Stimulated activated CD4-positive, alpha-beta T cell treated with anti-CD3 and anti-CD28 coated beads, TNF-alpha, amount 100 ng/mL, for 48 hours (primary cell): ENCODE data around the gene NCAPH2.
A peak's percentile ranks its signal among the peaks of the same experiment; 100 is the strongest.
"Not testable (repeated sequence)": the region's sequence is repeated elsewhere in the genome, so short reads cannot be mapped to it uniquely, and the experiment has no call there.

ENCODE experiments used
- DNase-seq, 3 donors: peaks; one replicate each; pipeline ENCODE4 v3.0.0-alpha.2; 2020; ENCODE audit warnings: low read depth in 3 of 3

Gene NCAPH2

GRCh38 chr22:50517495-50518260 lies 9.7 kb downstream of the NCAPH2 start:
- DNase-seq = no peak

GRCh38 chr22:50518606-50519005 lies 10.6 kb downstream of the NCAPH2 start:
- no peak for DNase-seq

GRCh38 chr22:50519151-50519550 lies 11.1 kb downstream of the NCAPH2 start:
- DNase-seq = no peak

- not testable (repeated sequence) for DNase-seq
These were observed 12.2 kb downstream of the NCAPH2 start for GRCh38 chr22:50520184-50520583.

GRCh38 chr22:50520826-50521453 lies 12.9 kb downstream of the NCAPH2 start:
- DNase-seq = no peak

- no peak for DNase-seq
These were observed 13.7 kb downstream of the NCAPH2 start for GRCh38 chr22:50521710-50522109.

GRCh38 chr22:50522208-50522805 lies 14.3 kb downstream of the NCAPH2 start:
- DNase-seq = no peak

GRCh38 chr22:50522806-50523438 lies 14.9 kb downstream of the NCAPH2 start:
- DNase-seq = no peak

- no peak for DNase-seq
These were observed 15.4 kb downstream of the NCAPH2 start for GRCh38 chr22:50523458-50523805.

- no peak for DNase-seq
These were observed 16.0 kb downstream of the NCAPH2 start for GRCh38 chr22:50523806-50524675.

GRCh38 chr22:50524676-50525103 lies 16.7 kb downstream of the NCAPH2 start:
- no peak for DNase-seq

- DNase-seq = peak; percentile 96 to 97 (median 97)
These were observed 17.3 kb downstream of the NCAPH2 start, which contains the start of gene SCO2 for GRCh38 chr22:50525104-50525857. SCO2 (minus strand) TSS chr22:50525598; CDS start chr22:50524411, 1,187 bp downstream.

GRCh38 chr22:50525858-50526107 lies 17.8 kb downstream of the NCAPH2 start:
- no peak for DNase-seq

GRCh38 chr22:50526108-50526833 lies 18.2 kb downstream of the NCAPH2 start:
- DNase-seq = peak; percentile 75 to 87 (median 85)

- DNase-seq = no peak
These were observed 19.1 kb downstream of the NCAPH2 start for GRCh38 chr22:50526834-50527801.

- no peak for DNase-seq
These were observed 20.1 kb downstream of the NCAPH2 start for GRCh38 chr22:50527921-50528681.

GRCh38 chr22:50528682-50529415 lies 20.8 kb downstream of the NCAPH2 start:
- no peak for DNase-seq
